Activated gamma-delta T cell (primary cell): ENCODE data around the gene TBC1D23.
"Not testable (repeated sequence)": the region's sequence is repeated elsewhere in the genome, so short reads cannot be mapped to it uniquely, and the experiment has no call there.

Source experiments
- DNase-seq: peaks from one replicate; lab custom pipeline; 2025; lab: John Stamatoyannopoulos, UW
- total RNA-seq, 2 donors: gene quantifications; one replicate each; lab custom pipeline; 2026; lab: John Stamatoyannopoulos, UW

TBC1D23 gene
- 66.7 to 70.5 reads per million in 2 donors for total RNA-seq

DNA sequence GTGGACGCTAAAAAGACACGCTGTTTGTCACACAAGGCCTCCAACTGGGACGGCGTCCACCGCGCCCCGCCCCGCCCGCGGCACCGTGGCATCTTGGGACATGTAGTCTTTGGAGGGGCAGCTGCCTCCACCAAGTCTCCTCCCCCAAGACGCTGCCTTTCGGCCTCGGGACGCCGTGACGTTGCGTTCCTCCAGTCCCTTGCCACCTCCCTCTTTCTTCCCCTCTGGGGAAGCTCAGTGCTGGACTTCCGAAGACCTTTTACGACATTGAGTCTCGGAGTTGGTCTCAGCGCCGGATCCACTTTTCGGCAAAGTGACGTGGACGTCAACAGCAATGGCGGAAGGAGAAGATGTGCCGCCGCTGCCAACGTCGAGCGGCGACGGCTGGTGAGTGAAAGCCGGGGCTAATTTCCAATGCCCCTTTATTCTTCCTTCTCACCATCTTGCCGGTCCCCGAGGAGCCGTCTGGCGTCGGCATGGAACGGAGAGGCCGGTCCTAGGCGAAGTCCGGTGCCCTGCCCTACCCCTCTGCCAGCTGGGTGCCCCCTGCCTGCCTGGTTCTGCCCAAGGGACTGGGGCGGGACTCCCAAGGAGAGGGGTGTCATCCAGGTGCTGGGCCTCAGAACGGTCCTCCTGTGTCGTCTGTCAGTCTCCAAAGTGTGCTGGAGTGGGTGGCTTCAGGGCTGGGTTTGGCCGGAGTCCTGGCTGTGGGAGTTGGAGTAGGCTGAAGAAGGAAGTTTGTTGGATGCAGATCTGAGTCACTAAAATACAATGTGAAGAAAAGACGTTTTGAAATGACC, at the start of gene TBC1D23:
TBC1D23 (plus strand) TSS at position 308 of the 800 bp plus-strand sequence; CDS start at position 335, 27 bp downstream.
- DNase-seq, result peak; percentile 94

DNA sequence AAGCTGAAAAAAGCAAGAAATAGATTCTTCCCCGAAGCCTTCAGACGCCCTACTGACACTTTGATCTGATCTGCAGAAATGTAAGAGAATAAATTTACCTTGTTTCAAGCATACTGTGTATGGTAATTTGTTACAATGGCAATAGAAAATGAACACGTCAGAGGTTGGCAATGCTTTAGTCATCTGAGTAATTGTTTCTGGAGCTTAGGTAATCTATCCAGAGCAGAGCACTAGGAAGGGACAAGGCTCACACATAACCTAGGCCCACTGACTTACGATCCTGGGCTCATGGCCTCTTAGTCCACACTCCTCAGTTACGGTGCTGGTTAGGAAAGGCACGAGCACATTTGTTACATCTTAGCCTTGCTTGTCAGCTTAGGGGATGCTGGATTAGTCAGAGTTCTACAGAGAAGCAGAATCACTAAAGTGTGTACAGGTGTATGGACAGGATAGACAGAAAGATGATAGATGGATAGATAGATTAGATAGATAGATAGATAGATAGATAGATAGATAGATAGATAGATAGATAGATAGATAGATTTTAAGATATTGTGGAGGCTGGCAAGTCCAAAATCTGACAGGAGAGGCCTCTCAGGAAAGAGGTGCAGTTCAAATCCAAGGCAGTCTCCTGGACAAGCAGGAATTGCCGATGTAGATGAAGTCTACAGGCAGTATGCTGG, 46.8 kb upstream of the TBC1D23 start:
- no peak for DNase-seq

DNA sequence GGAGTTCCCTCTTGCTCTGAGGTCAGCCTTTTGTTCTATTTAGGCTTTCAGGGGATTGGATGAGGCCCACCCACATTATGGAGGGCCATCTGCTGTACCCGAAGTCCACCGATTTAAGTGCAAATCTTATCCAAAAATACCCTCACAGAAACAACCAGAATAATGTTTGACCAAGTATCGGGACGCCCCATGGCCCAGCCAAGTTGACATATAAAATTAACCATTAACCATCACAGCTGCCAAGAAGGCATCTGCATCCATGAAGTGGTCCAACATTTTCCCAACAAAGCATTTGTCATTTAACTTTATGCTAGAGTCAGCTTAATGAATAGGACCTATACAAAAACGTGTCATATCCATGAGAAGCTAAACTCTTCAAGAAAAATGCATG, 46.2 kb upstream of the TBC1D23 start:
- no peak for DNase-seq

DNA sequence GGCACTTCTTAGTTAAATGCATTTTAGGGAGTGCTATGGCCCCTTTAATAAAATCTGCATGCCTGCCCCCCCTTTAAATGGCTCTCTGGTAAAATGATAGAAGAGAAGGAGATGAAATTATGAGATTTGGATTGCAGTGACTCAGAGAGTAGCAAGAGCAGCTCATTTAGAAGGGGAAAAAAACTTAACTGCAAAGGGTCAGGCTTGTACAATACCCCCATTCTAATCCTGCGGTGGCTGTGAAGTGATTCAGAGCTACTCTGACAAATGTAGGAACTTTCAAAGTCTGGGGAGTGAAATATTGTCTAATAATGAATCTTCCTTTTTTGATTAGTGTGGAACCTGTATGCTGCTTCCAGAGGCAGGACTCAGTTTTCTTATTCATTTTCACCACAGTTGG, 44.1 kb upstream of the TBC1D23 start:
- no peak for DNase-seq

DNA sequence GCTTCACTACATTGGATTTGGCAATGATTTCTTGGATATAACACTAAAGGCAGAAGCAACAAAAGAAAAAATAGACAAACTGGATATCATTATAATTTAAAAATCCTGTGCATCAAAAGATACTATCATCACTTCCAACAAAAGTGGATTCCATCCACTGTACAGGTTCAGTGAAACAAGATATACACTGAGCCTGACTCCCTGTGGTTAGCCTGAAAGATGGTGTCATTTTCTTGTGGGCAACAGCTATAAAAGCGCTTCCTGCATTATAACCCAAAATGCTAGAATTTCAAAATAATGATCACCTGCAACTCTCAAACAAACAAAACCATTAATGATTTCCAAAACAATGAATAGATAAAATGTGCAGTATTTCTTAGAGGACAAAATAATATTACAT, 39.6 kb upstream of the TBC1D23 start:
- DNase-seq, result no peak

DNA sequence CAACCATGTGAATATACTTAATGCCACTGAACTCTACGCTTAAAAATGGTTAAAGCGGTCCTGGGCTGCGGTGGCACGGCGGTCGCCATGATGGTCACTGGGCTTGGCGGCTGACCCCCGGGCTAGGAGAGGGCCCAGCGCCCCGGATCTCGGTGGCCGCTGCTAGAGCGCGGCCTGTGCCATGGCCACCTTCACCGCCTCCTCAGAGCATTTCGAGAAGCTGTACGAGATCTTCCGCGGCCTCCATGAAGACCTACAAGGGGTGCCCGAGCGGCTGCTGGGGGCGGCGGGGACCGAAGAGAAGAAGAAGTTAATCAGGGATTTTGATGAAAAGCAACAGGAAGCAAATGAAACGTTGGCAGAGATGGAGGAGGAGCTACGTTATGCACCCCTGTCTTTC, 35.6 kb upstream of the TBC1D23 start:
- DNase-seq, result no peak

DNA sequence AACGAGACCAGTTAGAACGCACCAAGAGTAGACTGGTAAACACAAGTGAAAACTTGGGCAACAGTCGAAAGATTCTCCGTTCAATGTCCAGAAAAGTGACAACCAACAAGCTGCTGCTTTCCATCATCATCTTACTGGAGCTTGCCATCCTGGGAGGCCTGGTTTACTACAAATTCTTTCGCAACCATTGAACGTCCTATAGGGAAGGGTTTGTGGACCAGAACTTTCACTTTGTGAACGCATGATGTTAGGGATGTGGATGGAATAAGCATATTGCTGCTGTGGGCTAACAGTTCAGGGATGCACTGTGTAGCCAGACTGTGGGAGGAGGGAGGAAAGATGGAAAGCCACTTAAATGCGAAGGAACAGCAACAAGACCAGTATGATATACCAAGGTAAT, 34.9 kb upstream of the TBC1D23 start:
- no peak for DNase-seq

DNA sequence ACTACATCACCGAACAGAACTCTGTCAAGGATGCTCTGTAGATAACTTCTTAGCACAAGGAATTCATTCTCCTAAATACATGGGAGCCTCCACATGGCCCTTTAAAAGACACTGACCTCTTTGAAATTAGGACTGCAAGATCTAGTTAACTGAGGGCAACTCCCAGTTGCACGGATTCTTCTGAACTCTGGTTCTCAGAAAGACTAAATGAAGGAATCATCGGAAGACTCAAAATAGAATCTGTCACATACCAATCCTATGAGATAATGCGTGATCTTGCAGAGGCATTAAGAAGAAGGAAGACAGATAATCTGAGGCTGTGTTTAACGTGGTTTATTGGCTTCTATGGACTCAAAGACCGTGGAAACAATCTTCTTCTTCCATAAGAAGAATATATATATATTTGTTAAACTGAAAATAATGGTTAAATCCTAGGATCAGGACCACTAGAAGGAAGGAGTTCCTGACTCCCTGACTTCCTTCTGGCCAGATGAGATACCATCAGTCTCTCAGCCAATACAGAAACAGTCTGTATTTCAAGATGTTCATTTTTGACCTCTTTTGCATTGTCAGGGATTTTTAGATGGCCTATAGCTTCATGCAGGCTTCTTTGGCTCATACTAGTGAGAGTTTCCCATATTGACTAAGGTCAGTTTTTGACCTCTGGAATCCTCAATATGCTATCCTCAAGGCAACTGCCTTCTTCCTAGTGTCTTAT, 33.9 kb upstream of the TBC1D23 start:
- DNase-seq, result no peak

DNA sequence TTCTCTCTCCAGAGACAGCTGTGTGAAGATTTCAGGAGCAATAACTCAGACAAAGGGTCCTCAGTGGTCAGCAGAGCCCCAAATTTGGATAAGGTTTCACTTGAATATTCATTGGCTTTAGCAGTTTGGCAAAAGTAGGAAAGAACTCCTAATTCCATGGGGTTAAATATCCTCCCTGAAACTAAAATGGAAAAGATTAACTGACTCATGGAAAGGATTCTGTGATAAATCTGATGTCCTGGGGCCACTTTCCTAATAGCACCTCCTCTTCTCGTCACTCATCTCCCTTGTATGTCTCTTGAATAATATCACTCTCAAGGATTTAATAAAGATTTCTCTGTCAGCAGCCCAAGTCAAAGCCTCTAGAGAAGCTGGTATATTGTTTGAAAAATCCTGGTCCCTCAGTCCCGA, 33.3 kb upstream of the TBC1D23 start:
- no peak for DNase-seq

DNA sequence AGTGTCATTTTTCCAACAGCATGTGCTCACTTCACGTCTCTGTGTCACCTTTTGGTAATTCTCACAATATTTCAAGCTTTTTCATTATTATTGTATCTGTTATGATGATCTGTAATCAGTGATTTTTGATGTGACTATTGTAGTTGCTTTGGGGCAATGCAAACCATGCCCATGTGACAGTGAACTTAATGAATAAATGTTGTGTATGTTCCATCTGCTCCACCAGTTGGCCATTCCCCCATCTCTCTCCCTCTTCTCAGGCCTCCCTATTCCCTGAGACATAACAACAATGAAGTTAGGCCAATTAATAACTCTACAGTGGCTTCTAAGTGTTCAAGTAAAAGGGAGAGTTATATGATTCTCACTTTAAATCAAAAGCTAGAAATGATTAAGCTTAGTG, 32.5 kb upstream of the TBC1D23 start:
- no peak for DNase-seq

DNA sequence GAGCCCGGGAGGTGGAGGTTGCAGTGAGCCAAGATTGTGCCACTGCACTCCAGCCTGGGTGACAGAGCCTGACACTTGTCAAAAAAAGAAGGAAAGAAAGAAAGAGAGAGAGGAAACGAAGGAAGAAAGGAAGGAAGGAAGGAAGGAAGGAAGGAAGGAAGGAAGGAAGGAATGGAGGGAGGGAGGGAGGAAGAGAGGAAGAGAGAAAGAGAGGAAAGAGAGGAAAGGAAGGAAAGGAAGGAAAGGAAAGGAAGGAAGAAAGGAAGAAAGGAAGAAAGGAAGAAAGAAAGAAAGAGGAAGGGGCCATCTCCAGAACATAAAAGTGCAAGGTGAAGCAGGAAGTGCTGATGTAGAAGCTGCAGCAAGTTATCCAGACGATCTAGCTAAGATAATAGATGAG, 31.6 kb upstream of the TBC1D23 start:
- DNase-seq, result not testable (repeated sequence)

DNA sequence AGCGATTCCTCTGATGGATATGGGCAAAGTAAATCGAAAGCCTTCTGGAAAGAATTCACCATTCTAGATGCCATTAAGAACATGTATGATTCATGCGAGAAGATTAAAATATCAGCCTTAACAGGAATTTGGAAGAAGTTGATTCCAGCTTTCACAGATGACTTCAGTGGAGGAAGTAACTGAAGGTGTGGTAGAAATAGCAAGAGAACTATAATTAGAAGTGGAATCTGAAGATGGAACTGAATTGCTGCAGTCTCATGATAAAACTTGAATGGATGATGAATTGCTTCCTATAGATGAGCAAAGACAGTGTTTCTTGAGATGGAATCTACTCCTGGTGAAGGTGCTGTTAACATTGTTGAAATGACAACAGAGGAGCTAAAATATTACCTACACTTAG, 30.1 kb upstream of the TBC1D23 start:
- DNase-seq, result no peak

DNA sequence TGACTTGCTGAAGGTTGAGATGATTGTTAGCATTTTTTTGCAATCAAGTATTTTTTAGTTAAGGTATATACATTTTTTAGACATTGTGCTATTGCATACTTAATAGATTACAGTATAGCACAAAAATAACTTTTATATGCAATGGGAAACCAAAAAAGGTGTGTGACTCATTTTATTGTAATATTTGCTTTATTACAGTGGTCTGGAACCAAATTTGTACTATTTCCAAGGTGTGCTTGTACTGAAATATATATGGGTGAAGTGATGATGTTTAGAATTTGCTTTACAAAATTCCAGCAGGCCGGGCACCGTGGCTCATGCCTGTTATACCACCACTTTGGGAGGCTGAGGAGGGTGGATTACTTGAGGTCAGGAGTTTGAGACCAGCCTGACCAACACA, 29.1 kb upstream of the TBC1D23 start:
- DNase-seq, result no peak

DNA sequence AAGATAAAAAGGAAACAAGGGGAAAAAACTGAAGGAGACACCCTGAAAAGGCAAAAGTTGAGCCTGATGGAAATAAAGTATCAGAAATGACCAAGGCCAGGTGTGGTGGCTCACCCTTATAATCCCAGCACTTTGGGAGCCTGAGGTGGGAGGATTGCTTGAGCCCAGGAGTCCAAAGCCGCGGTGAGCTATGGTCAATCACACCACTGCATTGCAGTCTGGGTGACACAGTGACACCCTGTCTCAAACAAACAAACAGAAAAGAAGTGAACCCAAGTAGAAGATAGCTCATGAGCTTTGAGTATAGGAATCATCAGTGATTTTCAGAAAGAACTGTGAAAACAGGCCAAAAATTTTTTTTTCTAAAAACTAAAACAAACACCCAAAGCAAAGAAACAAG, 26.4 kb upstream of the TBC1D23 start:
- DNase-seq, result no peak

DNA sequence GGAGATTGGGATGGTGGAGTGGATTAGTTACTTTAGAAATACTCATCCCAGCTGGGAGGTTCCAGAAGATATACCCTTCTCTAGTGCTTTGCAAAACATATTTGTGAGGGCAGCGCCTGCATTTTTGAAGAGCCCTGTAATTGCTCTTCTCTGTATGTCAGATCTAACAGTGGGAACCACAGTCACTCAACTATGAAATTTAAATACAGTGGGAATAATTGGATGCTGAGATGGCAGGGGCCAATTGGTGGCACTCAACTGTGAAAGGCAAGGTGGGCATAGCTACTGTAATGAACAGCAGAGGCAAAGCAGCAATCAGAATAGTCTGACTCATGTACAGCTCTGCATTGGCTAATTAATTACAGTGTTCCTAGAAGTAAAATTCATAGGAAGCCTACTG, 22.2 kb upstream of the TBC1D23 start:
- DNase-seq, result no peak

DNA sequence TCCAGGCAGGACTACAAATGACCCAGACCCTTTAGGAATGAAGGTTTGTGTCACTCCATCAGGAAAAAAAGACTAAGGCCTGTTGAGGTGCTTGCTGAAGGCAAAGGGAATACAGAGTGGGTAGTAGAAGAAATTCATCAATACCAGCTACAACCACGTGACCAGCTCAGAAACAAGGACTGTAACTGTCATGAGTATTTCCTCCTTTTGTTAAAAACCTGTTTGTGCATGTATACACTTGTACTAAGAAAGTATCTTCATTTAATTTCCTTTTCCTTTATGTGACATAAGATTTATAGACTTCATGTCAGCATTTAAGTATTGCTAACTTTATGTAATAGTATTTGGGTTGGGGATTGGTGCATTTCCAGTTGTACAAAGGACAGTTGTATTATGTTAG, 18.3 kb upstream of the TBC1D23 start:
- DNase-seq, result not testable (repeated sequence)

DNA sequence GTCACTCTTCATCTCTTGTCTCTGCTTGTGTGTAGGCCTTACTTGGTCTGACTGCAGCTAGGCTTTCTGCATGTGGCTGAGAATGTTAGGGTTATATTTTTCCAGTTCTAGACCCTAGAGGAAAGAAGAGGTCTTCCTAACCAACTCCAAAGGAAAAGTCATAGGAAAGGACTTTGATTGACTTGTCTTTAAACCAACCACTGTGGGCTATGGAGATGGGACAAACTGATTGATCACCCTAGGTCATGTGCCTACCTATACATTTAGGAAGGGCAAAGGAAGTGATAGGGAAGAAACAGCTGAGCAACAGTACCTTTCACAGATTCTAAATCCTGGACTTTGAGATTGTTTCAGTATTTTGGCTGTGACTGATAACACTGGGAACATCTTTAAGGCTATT, 16.5 kb upstream of the TBC1D23 start:
- DNase-seq, result no peak

DNA sequence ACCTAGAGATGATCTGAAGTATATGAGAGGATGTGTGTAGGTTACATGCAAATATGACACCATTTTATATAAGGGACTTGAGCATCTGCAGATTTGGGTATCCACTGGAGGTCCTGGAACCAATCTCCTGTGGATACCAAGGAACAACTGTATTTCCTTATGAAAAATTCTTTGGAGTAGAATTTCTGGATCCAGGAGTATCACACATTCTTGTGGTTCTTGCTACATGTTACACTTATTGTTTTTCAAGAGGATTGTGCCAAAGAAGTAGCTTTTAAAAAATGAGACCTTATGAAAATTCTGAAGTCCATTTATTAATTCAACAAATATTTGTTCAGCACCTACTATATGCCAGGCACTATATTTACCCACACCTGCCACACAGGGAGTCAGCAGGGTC, 15.7 kb upstream of the TBC1D23 start:
- no peak for DNase-seq

DNA sequence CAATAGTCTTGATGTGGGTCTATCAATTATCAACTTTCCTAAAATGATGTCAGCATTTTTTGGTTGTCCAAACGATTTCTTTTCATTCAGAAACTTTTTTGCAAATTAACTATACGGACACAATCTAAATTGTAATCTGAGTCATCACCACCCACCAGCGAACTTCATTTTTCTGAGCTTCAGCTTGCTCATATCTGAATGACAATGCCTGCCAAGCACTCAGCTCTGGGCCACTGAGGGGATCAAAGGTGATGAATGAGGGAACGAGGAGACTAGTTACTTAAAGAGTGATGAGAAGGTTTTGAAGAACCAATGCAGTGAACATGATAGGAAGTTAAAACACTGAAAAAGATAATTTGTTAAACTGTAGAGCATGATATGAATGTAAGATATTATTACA, 14.9 kb upstream of the TBC1D23 start:
- DNase-seq, result no peak

DNA sequence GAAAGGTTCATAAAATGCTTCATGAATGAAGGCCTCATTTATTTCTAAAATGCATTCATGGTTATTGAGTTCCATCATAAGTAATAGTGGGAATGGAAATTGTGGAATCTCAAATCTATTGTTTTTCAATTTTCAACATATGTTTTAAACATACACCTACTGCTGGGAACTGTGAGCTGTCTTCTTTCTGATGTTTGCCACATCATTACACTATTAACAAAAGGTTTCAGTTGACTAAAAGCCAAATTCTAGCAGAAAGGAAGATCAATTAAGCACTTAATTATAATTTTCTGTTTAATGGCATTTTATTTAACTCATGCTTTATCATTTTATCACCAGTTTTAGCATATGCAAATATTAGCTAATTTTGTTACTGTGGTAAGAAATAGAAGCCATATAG, 13.8 kb upstream of the TBC1D23 start:
- DNase-seq, result no peak

DNA sequence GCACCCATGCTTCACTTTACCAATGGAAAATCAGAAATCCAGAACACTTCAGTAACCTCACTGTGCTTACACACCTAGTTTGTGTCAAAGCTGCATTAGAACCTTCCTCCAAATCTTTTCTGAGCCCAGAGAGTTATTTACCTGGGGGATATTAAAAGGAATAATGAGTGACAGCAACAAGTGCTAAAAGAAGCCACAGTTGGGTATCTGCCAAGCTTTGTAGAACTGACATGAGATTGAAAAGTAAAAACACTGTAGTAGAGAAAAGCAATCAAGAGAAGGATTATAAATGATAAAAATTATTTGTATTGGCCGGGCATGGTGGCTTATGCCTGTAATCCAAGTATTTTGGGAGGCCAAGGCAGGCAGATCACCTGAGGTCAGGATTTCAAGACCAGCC, 8.8 kb upstream of the TBC1D23 start:
- DNase-seq, result no peak

DNA sequence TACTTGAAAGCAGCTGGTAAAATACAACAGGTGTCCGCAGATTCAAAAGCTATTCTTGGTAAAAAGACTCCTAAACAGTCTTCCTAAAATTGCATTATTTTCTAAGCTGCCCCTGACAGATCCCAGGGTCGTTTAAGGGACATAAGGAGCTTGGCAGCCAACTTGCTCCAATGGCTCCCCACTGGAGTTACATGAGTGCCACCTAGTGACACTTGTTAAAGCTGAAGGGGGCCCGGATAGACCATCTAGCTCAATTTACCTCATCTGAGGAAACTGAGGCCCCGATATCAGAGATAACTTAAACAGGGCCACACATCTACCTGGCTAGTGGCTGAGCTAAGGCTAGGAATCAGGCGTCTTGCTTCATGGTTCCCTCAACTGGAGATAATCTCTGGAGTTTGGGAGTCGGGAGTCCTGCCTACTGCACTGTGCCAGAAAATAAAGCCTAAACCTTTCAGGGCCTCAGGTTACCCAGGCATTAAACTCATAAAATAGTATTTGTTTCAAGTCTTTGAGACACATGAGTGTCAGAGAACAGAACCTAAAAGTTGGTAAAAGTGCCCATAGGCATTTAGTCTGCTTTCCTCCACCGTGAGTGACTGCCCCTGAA, 6.5 kb upstream of the TBC1D23 start:
- DNase-seq, result no peak
